Thoracic aorta (tissue), 2 donors: ENCODE data around the gene CD163L1. TPM values are rescaled to one million over a fixed set of nuclear protein-coding genes. Genes with fewer than 3 reads are reported as not detected.

ENCODE experiments used
- ATAC-seq: fragments of 150-250 bp; one replicate; pipeline ENCODE4 v1.8.0; 2017; ENCODE audit warnings: low read depth; ENCODE audit not compliant: insufficient number of reproducible peaks, low FRiP score
- DNase-seq: peaks from one replicate; pipeline ENCODE4 v3.0.0-alpha.2; 2020; ENCODE audit warnings: low spot score
- H3K27ac ChIP-seq, 2 donors: fragments of 200-600 bp; sonication (generic); 1 replicate in 1 of 2; 2 replicates in 1 of 2; pipeline ENCODE4 v1.5.1; 2016; ENCODE audit warnings: mild to moderate bottlenecking in 2 of 2, moderate library complexity in 2 of 2
- H3K27me3 ChIP-seq: fragments of 200-600 bp; sonication (generic); replicated peaks from 2 replicates; pipeline ENCODE4 v1.6.0; 2016; ENCODE audit warnings: mild to moderate bottlenecking; ENCODE audit not compliant: insufficient read depth
- H3K36me3 ChIP-seq: fragments of 200-600 bp; sonication (generic); one replicate; pipeline ENCODE4 v1.5.1; 2016
- H3K4me1 ChIP-seq, 2 donors: fragments of 200-600 bp; sonication (generic); 1 replicate in 1 of 2; 2 replicates in 1 of 2; pipeline versions ENCODE4 v1.5.1 to v1.6.0; 2016; ENCODE audit warnings: low read depth in 2 of 2, mild to moderate bottlenecking in 1 of 2; ENCODE audit not compliant: control insufficient read depth in 1 of 2
- H3K4me3 ChIP-seq: fragments of 200-600 bp; sonication (generic); 2 replicates; pipeline ENCODE4 v1.5.1; 2016; ENCODE audit warnings: mild to moderate bottlenecking
- H3K9me3 ChIP-seq: fragments of 200-600 bp; sonication (generic); 2 replicates; pipeline ENCODE4 v1.5.1; 2016
- total RNA-seq, 2 donors: library from RNA; depleted of rRNA; stranded (reverse); fragments of >200 nt; gene quantifications; one replicate each; pipeline versions ENCODE4 v1.1.0 to v1.2.3, GENCODE V29; 2016
- TF ChIP-seq, protein P1 (sequence below): fragments of 200-600 bp; sonication (generic); IDR thresholded peaks from one replicate; pipeline ENCODE4 v1.5.1; 2019; ENCODE audit warnings: antibody characterized with exemption

Gene CD163L1
- total RNA-seq, 2 donors from 2014 or later, result 1.6 to 2.5 TPM

GRCh38 chr12:7383157-7383556 is 60.8 kb downstream of the CD163L1 start:
- no peak for DNase-seq
- no peaks in the 10 kb centered on the region for H3K4me1 ChIP-seq
- no peak overlapping the region for H3K4me3 ChIP-seq
- H3K9me3 ChIP-seq, result no peaks in the 10 kb centered on the region
- H3K36me3 ChIP-seq, result no peaks in the 10 kb centered on the region
- no peaks in the 10 kb centered on the region for H3K27me3 ChIP-seq
- H3K27ac ChIP-seq, result no peak overlapping the region
- ATAC-seq, result no peak
- TF ChIP-seq, protein P1, sequence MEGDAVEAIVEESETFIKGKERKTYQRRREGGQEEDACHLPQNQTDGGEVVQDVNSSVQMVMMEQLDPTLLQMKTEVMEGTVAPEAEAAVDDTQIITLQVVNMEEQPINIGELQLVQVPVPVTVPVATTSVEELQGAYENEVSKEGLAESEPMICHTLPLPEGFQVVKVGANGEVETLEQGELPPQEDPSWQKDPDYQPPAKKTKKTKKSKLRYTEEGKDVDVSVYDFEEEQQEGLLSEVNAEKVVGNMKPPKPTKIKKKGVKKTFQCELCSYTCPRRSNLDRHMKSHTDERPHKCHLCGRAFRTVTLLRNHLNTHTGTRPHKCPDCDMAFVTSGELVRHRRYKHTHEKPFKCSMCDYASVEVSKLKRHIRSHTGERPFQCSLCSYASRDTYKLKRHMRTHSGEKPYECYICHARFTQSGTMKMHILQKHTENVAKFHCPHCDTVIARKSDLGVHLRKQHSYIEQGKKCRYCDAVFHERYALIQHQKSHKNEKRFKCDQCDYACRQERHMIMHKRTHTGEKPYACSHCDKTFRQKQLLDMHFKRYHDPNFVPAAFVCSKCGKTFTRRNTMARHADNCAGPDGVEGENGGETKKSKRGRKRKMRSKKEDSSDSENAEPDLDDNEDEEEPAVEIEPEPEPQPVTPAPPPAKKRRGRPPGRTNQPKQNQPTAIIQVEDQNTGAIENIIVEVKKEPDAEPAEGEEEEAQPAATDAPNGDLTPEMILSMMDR, result no peak

DNA sequence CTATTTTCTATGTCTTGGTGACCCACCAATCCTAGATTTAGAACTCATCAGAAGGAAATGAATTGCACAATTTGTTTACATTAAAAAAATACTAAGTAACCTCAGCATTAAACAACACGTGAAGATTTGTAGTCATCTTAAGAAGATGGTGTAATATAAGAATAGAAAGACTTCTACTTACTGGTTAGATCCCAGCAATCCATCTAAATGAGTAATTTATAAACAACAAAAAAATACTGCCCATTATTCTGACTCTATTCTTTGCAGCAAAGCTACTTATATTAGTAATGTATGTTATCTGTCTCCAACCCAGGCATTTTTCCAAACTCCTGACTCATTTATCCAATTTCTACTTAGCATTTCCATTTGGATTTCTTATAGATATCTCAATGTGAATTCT is 67.8 kb downstream of the CD163L1 start:
- Histone ChIP-seq H3K27ac (no peak overlapping the region), H3K27me3 (no peaks in the 10 kb centered on the region), H3K36me3 (no peaks in the 10 kb centered on the region), H3K9me3 (no peaks in the 10 kb centered on the region), H3K4me1 (no peaks in the 10 kb centered on the region), H3K4me3 (no peak overlapping the region)
- DNase-seq, result no peak
- ATAC-seq, result no peak
- TF ChIP-seq, protein P1, result no peak

GRCh38 chr12:7375145-7375543 is 68.8 kb downstream of the CD163L1 start:
- no peaks in the 10 kb centered on the region for H3K27me3 ChIP-seq
- H3K9me3 ChIP-seq, result no peaks in the 10 kb centered on the region
- no peaks in the 10 kb centered on the region for H3K4me1 ChIP-seq
- no peak for DNase-seq
- H3K36me3 ChIP-seq, result no peaks in the 10 kb centered on the region
- no peak overlapping the region for H3K4me3 ChIP-seq
- no peak overlapping the region for H3K27ac ChIP-seq
- no peak for ATAC-seq
- TF ChIP-seq, protein P1, result no peak

DNA sequence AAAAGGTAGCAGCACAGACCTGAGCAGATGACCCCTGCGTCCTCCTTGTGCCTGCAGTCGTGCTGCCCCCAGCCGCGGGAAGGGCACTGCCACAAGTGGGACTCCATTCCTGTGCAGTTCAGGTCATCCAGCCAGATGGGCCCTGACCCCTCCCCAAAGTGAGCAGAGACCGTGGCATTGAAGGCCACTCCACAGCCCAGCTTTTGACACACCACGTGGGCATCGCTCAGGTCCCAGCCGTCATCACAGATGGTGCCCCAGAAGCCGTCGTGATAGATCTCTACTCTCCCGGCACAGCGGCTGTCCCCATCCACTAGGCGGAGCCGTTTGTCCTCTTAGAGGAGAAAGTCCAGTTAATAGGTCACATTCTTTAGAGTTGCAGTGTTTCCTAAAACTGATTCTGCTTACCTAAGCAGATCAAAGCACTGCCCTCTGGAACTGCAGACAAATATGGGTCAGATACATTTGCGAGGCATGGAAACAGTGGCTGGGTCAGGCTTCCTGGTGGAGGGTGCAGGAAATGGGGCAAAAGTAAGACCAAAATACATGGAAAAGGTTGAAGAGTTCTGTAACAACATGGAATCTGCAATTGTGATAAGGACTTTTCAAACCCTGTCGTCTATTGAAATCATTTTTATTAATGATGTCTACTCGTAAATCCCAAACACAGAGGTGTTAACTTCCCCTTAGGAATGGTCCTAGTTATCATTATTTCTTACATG is 69.4 kb downstream of the CD163L1 start:
- Histone ChIP-seq H3K4me3 (no peak overlapping the region), H3K4me1 (no peaks in the 10 kb centered on the region), H3K36me3 (no peaks in the 10 kb centered on the region), H3K27me3 (no peaks in the 10 kb centered on the region), H3K9me3 (no peaks in the 10 kb centered on the region), H3K27ac (no peak overlapping the region)
- ATAC-seq (no peak), DNase-seq (no peak)
- TF ChIP-seq, protein P1, result no peak

- no peaks in the 10 kb centered on the region for H3K27me3 ChIP-seq
- H3K4me3 ChIP-seq, result no peak overlapping the region
- no peak overlapping the region for H3K27ac ChIP-seq
- no peaks in the 10 kb centered on the region for H3K36me3 ChIP-seq
- DNase-seq, result no peak
- H3K9me3 ChIP-seq, result no peaks in the 10 kb centered on the region
- TF ChIP-seq, protein P1, result no peak
- no peak for ATAC-seq
- H3K4me1 ChIP-seq, result no peaks in the 10 kb centered on the region
These were observed 70.7 kb downstream of the CD163L1 start for GRCh38 chr12:7373226-7373625.
